22Rv1 (cell line): ENCODE results near the gene C5orf47.
A peak's percentile ranks its signal among the peaks of the same experiment; 100 is the strongest.

Experiments
- H3K27ac ChIP-seq: fragments of 450-650 bp; 2 replicates; pipeline ENCODE4 v1.5.1; 2017
- CTCF ChIP-seq: fragments of 450-650 bp; IDR thresholded peaks from 2 replicates; pipeline ENCODE4 v1.5.1; 2017; ENCODE audit warnings: mild to moderate bottlenecking
- ZFX ChIP-seq: fragments of 450-650 bp; IDR thresholded peaks from 2 replicates; pipeline ENCODE4 v1.6.1; 2017; ENCODE audit warnings: antibody characterized with exemption, borderline replicate concordance

Gene C5orf47

GRCh38 chr5:173970878-173971650 lies 17.9 kb upstream of the C5orf47 start:
- H3K27ac ChIP-seq, result no peak overlapping the region
- no peak for TF ChIP-seq ZFX
- TF ChIP-seq CTCF, result peak; percentile 27; the same call in 1 of the 2 replicates

- no peak for TF ChIP-seq CTCF
- no peak for TF ChIP-seq ZFX
- no peak overlapping the region for H3K27ac ChIP-seq
Measured at GRCh38 chr5:173971681-173972345, 17.2 kb upstream of the C5orf47 start.

- H3K27ac ChIP-seq, result no peak overlapping the region
Measured at GRCh38 chr5:173972607-173972924, 16.4 kb upstream of the C5orf47 start.

GRCh38 chr5:173972925-173973615 lies 15.9 kb upstream of the C5orf47 start:
- no peak overlapping the region for H3K27ac ChIP-seq

More at GRCh38 chr5:173972607-173972924, 16.4 kb upstream of the C5orf47 start:
- TF ChIP-seq CTCF (no peak), ZFX (no peak)

GRCh38 chr5:173973616-173973969 lies 15.4 kb upstream of the C5orf47 start:
- TF ChIP-seq ZFX, result no peak
- no peak for TF ChIP-seq CTCF
- H3K27ac ChIP-seq, result no peak overlapping the region

More at GRCh38 chr5:173972925-173973615, 15.9 kb upstream of the C5orf47 start:
- TF ChIP-seq CTCF (peak; percentile 86), ZFX (no peak)

GRCh38 chr5:173974688-173975239 lies 14.2 kb upstream of the C5orf47 start:
- no peak overlapping the region for H3K27ac ChIP-seq
- TF ChIP-seq CTCF (no peak), ZFX (no peak)

- H3K27ac ChIP-seq, result no peak overlapping the region
- TF ChIP-seq CTCF, result no peak
- TF ChIP-seq ZFX, result no peak
Measured at GRCh38 chr5:173981185-173981761, 7.7 kb upstream of the C5orf47 start.
